ENCODE data around the gene KCTD16. TPM values are rescaled to one million over a fixed set of nuclear protein-coding genes. Genes with fewer than 3 reads are reported as not detected.

Gene KCTD16
- total RNA-seq, 2 donors from 2014 or later = 0.27 to 0.35 TPM

- Histone ChIP-seq H3K27ac (no peak overlapping the region), H3K9me3 (no peaks in the 10 kb centered on the region), H3K4me1 (ENCODE audit: control insufficient read depth in 1 of 2, low read depth in 2 of 2) (no peaks in the 10 kb centered on the region), H3K27me3 (replicated peaks; ENCODE audit: insufficient read depth) (no peaks in the 10 kb centered on the region), H3K4me3 (no peak overlapping the region), H3K36me3 (no peaks in the 10 kb centered on the region)
- ATAC-seq (ENCODE audit: insufficient number of reproducible peaks, low FRiP score, low read depth) (no peak), DNase-seq (ENCODE audit: low spot score) (no peak)
- TF ChIP-seq CTCF (IDR thresholded peaks at IDR 0.05) = no peak
Observed at GRCh38 chr5:144126707-144127106, 44.0 kb upstream of the KCTD16 start.

DNA sequence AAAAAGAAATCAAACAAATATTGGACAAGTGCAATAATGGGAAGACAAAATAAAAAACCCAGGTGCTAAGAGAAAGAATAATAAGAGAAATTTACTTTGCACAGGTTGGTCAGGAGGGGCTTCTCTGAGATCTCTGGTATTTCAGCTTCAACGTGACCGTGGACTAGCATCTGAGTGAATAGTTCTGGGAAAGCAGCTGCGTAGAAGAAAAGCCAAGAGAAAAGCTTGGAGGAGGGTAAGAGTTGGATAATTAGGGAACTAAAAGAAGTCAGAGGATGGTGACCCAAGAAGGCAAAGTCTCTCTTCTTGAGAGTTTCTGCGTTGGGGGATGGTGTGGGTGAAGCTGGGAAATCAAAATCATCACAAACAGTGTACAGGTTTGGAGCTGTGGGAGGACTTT lies 41.8 kb upstream of the KCTD16 start:
- Histone ChIP-seq H3K36me3 (no peaks in the 10 kb centered on the region), H3K27me3 (replicated peaks; ENCODE audit: insufficient read depth) (no peaks in the 10 kb centered on the region), H3K9me3 (no peaks in the 10 kb centered on the region), H3K4me1 (ENCODE audit: control insufficient read depth in 1 of 2, low read depth in 2 of 2) (no peaks in the 10 kb centered on the region), H3K4me3 (no peak overlapping the region), H3K27ac (no peak overlapping the region)
- TF ChIP-seq CTCF (IDR thresholded peaks at IDR 0.05) = no peak
- no peak for ATAC-seq (ENCODE audit: insufficient number of reproducible peaks, low FRiP score, low read depth)
- no peak for DNase-seq (ENCODE audit: low spot score)

DNA sequence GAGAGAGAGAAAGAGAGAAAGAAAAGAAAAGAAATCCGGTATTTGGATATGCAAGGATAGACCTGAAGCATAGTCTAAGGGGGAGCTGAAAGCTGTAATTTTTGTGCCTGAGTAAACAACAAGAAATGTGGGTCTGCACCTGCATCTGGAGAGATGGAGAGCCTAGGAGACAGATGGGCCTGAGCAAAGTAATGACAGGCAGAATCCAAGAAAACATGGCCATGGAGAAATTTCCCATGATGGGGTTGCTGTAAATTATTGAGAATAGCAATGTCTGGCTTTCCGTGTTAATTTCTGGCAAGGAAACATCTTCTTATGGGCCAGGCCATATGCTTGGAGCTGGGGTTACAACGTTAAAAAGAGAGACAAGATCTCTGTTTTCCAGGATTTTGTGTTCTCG lies 40.4 kb upstream of the KCTD16 start:
- TF ChIP-seq CTCF (IDR thresholded peaks at IDR 0.05) = no peak
- no peak for DNase-seq (ENCODE audit: low spot score)
- Histone ChIP-seq H3K9me3 (no peaks in the 10 kb centered on the region), H3K4me3 (no peak overlapping the region), H3K36me3 (no peaks in the 10 kb centered on the region), H3K4me1 (ENCODE audit: control insufficient read depth in 1 of 2, low read depth in 2 of 2) (no peaks in the 10 kb centered on the region), H3K27ac (no peak overlapping the region), H3K27me3 (replicated peaks; ENCODE audit: insufficient read depth) (no peaks in the 10 kb centered on the region)
- ATAC-seq (ENCODE audit: insufficient number of reproducible peaks, low FRiP score, low read depth) = no peak

- H3K27ac ChIP-seq = no peak overlapping the region
- no peak for TF ChIP-seq CTCF (IDR thresholded peaks at IDR 0.05)
- DNase-seq (ENCODE audit: low spot score) = no peak
- no peaks in the 10 kb centered on the region for H3K36me3 ChIP-seq
- H3K4me3 ChIP-seq = no peak overlapping the region
- H3K27me3 ChIP-seq (replicated peaks; ENCODE audit: insufficient read depth) = no peaks in the 10 kb centered on the region
- no peaks in the 10 kb centered on the region for H3K4me1 ChIP-seq (ENCODE audit: control insufficient read depth in 1 of 2, low read depth in 2 of 2)
- no peaks in the 10 kb centered on the region for H3K9me3 ChIP-seq
- no peak for ATAC-seq (ENCODE audit: insufficient number of reproducible peaks, low FRiP score, low read depth)
Observed at GRCh38 chr5:144131261-144131660, 39.4 kb upstream of the KCTD16 start.

GRCh38 chr5:144133050-144133633 lies 37.5 kb upstream of the KCTD16 start:
- H3K9me3 ChIP-seq = no peaks in the 10 kb centered on the region
- H3K36me3 ChIP-seq = no peaks in the 10 kb centered on the region
- ATAC-seq (ENCODE audit: insufficient number of reproducible peaks, low FRiP score, low read depth) (no peak), DNase-seq (ENCODE audit: low spot score) (no peak)
- no peak for TF ChIP-seq CTCF (IDR thresholded peaks at IDR 0.05)
- H3K4me1 ChIP-seq (ENCODE audit: control insufficient read depth in 1 of 2, low read depth in 2 of 2) = no peaks in the 10 kb centered on the region
- H3K4me3 ChIP-seq = no peak overlapping the region
- no peaks in the 10 kb centered on the region for H3K27me3 ChIP-seq (replicated peaks; ENCODE audit: insufficient read depth)
- H3K27ac ChIP-seq = no peak overlapping the region

All from thoracic aorta (tissue), 2 donors.